ENCODE measurements around the gene ERP44.
A peak's percentile ranks its signal among the peaks of the same experiment; 100 is the strongest.

The ERP44 gene

GRCh38 chr9:100033877-100034551, 64.8 kb downstream of the ERP44 start:
- no peak for TF ChIP-seq CTCF (IDR thresholded peaks at IDR 0.05; ENCODE audit: low read depth, low read length)
- no peak for DNase-seq (ENCODE audit: low read depth, low spot score)
- no peak overlapping the region for H3K4me3 ChIP-seq (ENCODE audit: low read depth, low read length)
- in situ Hi-C loops (cut with HindIII; ENCODE audit: low sequenced_read_pairs), result no loop called here

- TF ChIP-seq CTCF (IDR thresholded peaks at IDR 0.05; ENCODE audit: low read depth, low read length), result no peak
These were observed 68.3 kb downstream of the ERP44 start for GRCh38 chr9:100030548-100030947.

GRCh38 chr9:100029251-100029650, 69.5 kb downstream of the ERP44 start:
- TF ChIP-seq CTCF (IDR thresholded peaks at IDR 0.05; ENCODE audit: low read depth, low read length), result no peak

More at GRCh38 chr9:100030548-100030947, 68.3 kb downstream of the ERP44 start:
- no peak overlapping the region for H3K4me3 ChIP-seq (ENCODE audit: low read depth, low read length)
- in situ Hi-C loops (cut with HindIII; ENCODE audit: low sequenced_read_pairs), result no loop called here
- no peak for DNase-seq (ENCODE audit: low read depth, low spot score)

GRCh38 chr9:100028201-100028784, 70.5 kb downstream of the ERP44 start:
- H3K4me3 ChIP-seq (ENCODE audit: low read depth, low read length), result no peak overlapping the region
- peak; percentile 80 for DNase-seq (ENCODE audit: low read depth, low spot score)
- in situ Hi-C loops (cut with HindIII; ENCODE audit: low sequenced_read_pairs), result no loop called here
- peak; percentile 99 for TF ChIP-seq CTCF (IDR thresholded peaks at IDR 0.05; ENCODE audit: low read depth, low read length)

More at GRCh38 chr9:100029251-100029650, 69.5 kb downstream of the ERP44 start:
- DNase-seq (ENCODE audit: low read depth, low spot score), result no peak
- no peak overlapping the region for H3K4me3 ChIP-seq (ENCODE audit: low read depth, low read length)
- in situ Hi-C loops (cut with HindIII; ENCODE audit: low sequenced_read_pairs), result no loop called here

GRCh38 chr9:100027543-100027942, 71.3 kb downstream of the ERP44 start:
- in situ Hi-C loops (cut with HindIII; ENCODE audit: low sequenced_read_pairs), result no loop called here
- no peak overlapping the region for H3K4me3 ChIP-seq (ENCODE audit: low read depth, low read length)
- DNase-seq (ENCODE audit: low read depth, low spot score), result no peak
- no peak for TF ChIP-seq CTCF (IDR thresholded peaks at IDR 0.05; ENCODE audit: low read depth, low read length)

- in situ Hi-C loops (cut with HindIII; ENCODE audit: low sequenced_read_pairs), result no loop called here
These were observed 76.9 kb downstream of the ERP44 start for GRCh38 chr9:100021931-100022330.

More at GRCh38 chr9:100021931-100022330, 76.9 kb downstream of the ERP44 start:
- DNase-seq (ENCODE audit: low read depth, low spot score), result no peak
- no peak overlapping the region for H3K4me3 ChIP-seq (ENCODE audit: low read depth, low read length)
- TF ChIP-seq CTCF (IDR thresholded peaks at IDR 0.05; ENCODE audit: low read depth, low read length), result no peak

Data from astrocyte of the spinal cord (primary cell).